DND-41 (cell line): ENCODE data around the gene TRPV5.

ENCODE experiments used
- ATAC-seq: fragments of 200-7000 bp; cut with Tn5 transposase; 3 replicates; pipeline ENCODE4 v1.9.1; 2021; ENCODE audit warnings: low read depth; ENCODE audit not compliant: insufficient read depth
- DNase-seq: peaks from one replicate; pipeline ENCODE4 v3.0.0-alpha.2; 2020
- H2AFZ ChIP-seq: 2 replicates; pipeline ENCODE4 v1.6.0; 2012; ENCODE audit warnings: low read depth, low read length
- H3K27ac ChIP-seq: 2 replicates; pipeline ENCODE4 v1.5.1; 2012; ENCODE audit warnings: low read length, inconsistent platforms
- H3K27me3 ChIP-seq: fragments of 200-600 bp; sonication (generic); 2 replicates; pipeline ENCODE4 v1.6.0; 2012; ENCODE audit warnings: low read length, mild to moderate bottlenecking, inconsistent platforms; ENCODE audit not compliant: insufficient read depth, poor library complexity
- H3K36me3 ChIP-seq: 2 replicates; pipeline ENCODE4 v1.5.1; 2012; ENCODE audit warnings: low read length, inconsistent platforms; ENCODE audit not compliant: insufficient read depth
- H3K4me1 ChIP-seq: 2 replicates; pipeline ENCODE4 v1.5.1; 2012; ENCODE audit warnings: mild to moderate bottlenecking, low read length; ENCODE audit not compliant: insufficient read depth
- H3K4me2 ChIP-seq: 2 replicates; pipeline ENCODE4 v1.6.0; 2012; ENCODE audit warnings: mild to moderate bottlenecking, moderate library complexity, low read length, inconsistent platforms; ENCODE audit not compliant: insufficient read depth
- H3K4me3 ChIP-seq, 2 experiments: fragments of 200-600 bp in 1 of 2; shearing (Covaris generic) in 1 of 2; 2 replicates each; pipeline ENCODE4 v1.5.1; 2012 to 2016; ENCODE audit warnings: inconsistent platforms in 2 of 2, low read length in 2 of 2, mild to moderate bottlenecking in 2 of 2, low read depth in 1 of 2, moderate library complexity in 1 of 2
- H3K79me2 ChIP-seq: 2 replicates; pipeline ENCODE4 v1.6.0; 2012; ENCODE audit warnings: low read length, inconsistent platforms; ENCODE audit not compliant: insufficient read depth
- H3K9ac ChIP-seq: 2 replicates; pipeline ENCODE4 v1.6.0; 2012; ENCODE audit warnings: low read depth, mild to moderate bottlenecking, inconsistent platforms, low read length, moderate library complexity
- H3K9me3 ChIP-seq: 2 replicates; pipeline ENCODE4 v1.5.1; 2012; ENCODE audit warnings: low read length, moderate library complexity, mild to moderate bottlenecking, inconsistent platforms; ENCODE audit not compliant: insufficient read depth, severe bottlenecking
- H4K20me1 ChIP-seq: 2 replicates; pipeline ENCODE4 v1.6.0; 2012; ENCODE audit warnings: low read length; ENCODE audit not compliant: insufficient read depth
- CTCF ChIP-seq: IDR thresholded peaks from 2 replicates; pipeline ENCODE4 v1.5.1; 2012; ENCODE audit warnings: borderline replicate concordance, low read length, moderate library complexity, mild to moderate bottlenecking; ENCODE audit not compliant: poor library complexity, severe bottlenecking; ENCODE audit errors: extremely low read depth
- EZH2 ChIP-seq: IDR thresholded peaks from 3 replicates; pipeline ENCODE4 v1.6.1; 2012; ENCODE audit warnings: borderline replicate concordance, low read depth, mild to moderate bottlenecking, moderate library complexity, low read length, inconsistent platforms; ENCODE audit not compliant: severe bottlenecking

TRPV5 gene

GRCh38 chr7:142883145-142883544 lies 50.4 kb downstream of the TRPV5 start:
- H3K9me3 ChIP-seq, result no peaks in the 10 kb centered on the region
- no peak for ATAC-seq
- H3K79me2 ChIP-seq, result no peaks in the 10 kb centered on the region

GRCh38 chr7:142882338-142882678 lies 51.2 kb downstream of the TRPV5 start:
- DNase-seq (no peak), ATAC-seq (no peak)
- Histone ChIP-seq H3K9ac (no peak overlapping the region), H3K4me1 (no peaks in the 10 kb centered on the region), H3K79me2 (no peaks in the 10 kb centered on the region), H4K20me1 (no peaks in the 10 kb centered on the region), H2AFZ (no peak overlapping the region), H3K36me3 (no peaks in the 10 kb centered on the region), H3K9me3 (no peaks in the 10 kb centered on the region), H3K27ac (no peak overlapping the region), H3K27me3 (no peaks in the 10 kb centered on the region), H3K4me3 (no peak overlapping the region), H3K4me2 (no peak overlapping the region)
- TF ChIP-seq CTCF (no peak), EZH2 (no peak)

More at GRCh38 chr7:142883145-142883544, 50.4 kb downstream of the TRPV5 start:
- H3K36me3 ChIP-seq, result no peaks in the 10 kb centered on the region
- no peak overlapping the region for H2AFZ ChIP-seq
- no peaks in the 10 kb centered on the region for H4K20me1 ChIP-seq
- no peak overlapping the region for H3K9ac ChIP-seq
- H3K27me3 ChIP-seq, result no peaks in the 10 kb centered on the region
- H3K4me1 ChIP-seq, result no peaks in the 10 kb centered on the region
- no peak overlapping the region for H3K4me2 ChIP-seq
- TF ChIP-seq CTCF (no peak), EZH2 (no peak)
- no peak for DNase-seq
- H3K4me3 ChIP-seq, result no peak overlapping the region
- no peak overlapping the region for H3K27ac ChIP-seq

- Histone ChIP-seq H3K27me3 (no peaks in the 10 kb centered on the region), H4K20me1 (no peaks in the 10 kb centered on the region), H3K79me2 (no peaks in the 10 kb centered on the region), H3K4me1 (no peaks in the 10 kb centered on the region), H2AFZ (no peak overlapping the region), H3K36me3 (no peaks in the 10 kb centered on the region), H3K9me3 (no peaks in the 10 kb centered on the region), H3K4me2 (no peak overlapping the region), H3K4me3 (no peak overlapping the region), H3K9ac (no peak overlapping the region), H3K27ac (no peak overlapping the region)
- TF ChIP-seq CTCF, result no peak
- DNase-seq (no peak), ATAC-seq (no peak)
Observed at GRCh38 chr7:142881586-142882337, 51.8 kb downstream of the TRPV5 start.
